ENCODE measurements around the gene UHRF2. TPM values are rescaled to one million over a fixed set of nuclear protein-coding genes. Genes with fewer than 3 reads are reported as not detected.

UHRF2 gene
- total RNA-seq, 1 donor from 2014 or later: 59.4 TPM

DNA sequence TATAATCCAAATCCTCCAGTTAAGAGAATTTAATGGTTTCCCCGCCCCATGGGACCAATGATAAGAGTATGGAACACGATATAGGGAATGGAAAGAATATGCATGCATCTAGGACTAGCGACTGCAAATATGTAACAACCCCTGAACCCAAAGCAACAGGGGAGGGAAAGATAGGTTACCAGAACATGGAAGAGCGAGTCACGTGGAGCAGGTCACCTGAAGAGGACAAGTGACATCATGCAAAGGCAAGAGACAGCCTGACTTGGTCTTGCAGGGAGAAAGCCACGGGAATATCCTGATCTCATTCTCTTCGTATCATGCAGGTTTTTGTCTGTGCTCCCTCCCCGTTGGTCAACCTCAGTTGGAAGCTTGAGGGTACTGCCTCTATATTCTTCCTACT, 4.7 kb upstream of the UHRF2 start:
- H3K9me3 Mint-ChIP-seq: no peaks in the 10 kb centered on the region
- H3K4me1 Mint-ChIP-seq: no peaks in the 10 kb centered on the region
- H3K36me3 Mint-ChIP-seq (ENCODE audit: low read depth): no peaks in the 10 kb centered on the region
- no peak overlapping the region for H3K4me3 Mint-ChIP-seq
- TF ChIP-seq, protein P1, sequence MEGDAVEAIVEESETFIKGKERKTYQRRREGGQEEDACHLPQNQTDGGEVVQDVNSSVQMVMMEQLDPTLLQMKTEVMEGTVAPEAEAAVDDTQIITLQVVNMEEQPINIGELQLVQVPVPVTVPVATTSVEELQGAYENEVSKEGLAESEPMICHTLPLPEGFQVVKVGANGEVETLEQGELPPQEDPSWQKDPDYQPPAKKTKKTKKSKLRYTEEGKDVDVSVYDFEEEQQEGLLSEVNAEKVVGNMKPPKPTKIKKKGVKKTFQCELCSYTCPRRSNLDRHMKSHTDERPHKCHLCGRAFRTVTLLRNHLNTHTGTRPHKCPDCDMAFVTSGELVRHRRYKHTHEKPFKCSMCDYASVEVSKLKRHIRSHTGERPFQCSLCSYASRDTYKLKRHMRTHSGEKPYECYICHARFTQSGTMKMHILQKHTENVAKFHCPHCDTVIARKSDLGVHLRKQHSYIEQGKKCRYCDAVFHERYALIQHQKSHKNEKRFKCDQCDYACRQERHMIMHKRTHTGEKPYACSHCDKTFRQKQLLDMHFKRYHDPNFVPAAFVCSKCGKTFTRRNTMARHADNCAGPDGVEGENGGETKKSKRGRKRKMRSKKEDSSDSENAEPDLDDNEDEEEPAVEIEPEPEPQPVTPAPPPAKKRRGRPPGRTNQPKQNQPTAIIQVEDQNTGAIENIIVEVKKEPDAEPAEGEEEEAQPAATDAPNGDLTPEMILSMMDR (conservative IDR thresholded peaks at IDR 0.05): no peak
- no peak for DNase-seq (ENCODE audit: low read depth, low spot score)
- H3K27ac Mint-ChIP-seq (ENCODE audit: unreplicated experiment): no peak overlapping the region
- H3K27me3 Mint-ChIP-seq (ENCODE audit: low read depth): peaks cover 25% of the 10 kb centered on the region

DNA sequence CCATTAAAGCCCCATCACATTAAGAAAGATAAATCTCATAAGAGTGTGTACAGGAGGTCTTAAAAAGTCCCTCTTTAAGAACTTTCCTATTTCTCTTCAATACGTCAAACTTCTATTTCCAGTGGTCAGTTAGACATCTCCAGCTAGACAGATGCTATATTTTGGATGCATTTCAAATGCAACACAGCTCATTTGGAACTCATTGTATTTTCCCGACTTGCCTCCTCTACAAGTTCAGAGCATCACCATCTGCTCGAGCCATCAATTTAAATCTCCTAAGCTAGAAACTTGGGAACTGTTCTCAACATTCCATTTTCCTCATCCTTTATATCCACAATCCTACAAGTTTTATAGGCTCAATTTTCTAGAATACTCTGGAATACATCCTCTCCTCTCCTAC, 3.2 kb upstream of the UHRF2 start:
- peaks cover 25% of the 10 kb centered on the region for H3K27me3 Mint-ChIP-seq (ENCODE audit: low read depth)
- no peaks in the 10 kb centered on the region for H3K9me3 Mint-ChIP-seq
- DNase-seq (ENCODE audit: low read depth, low spot score): no peak
- peak overlapping the region; percentile 11 for H3K4me3 Mint-ChIP-seq
- no peaks in the 10 kb centered on the region for H3K36me3 Mint-ChIP-seq (ENCODE audit: low read depth)
- peaks cover 8% of the 10 kb centered on the region for H3K4me1 Mint-ChIP-seq
- H3K27ac Mint-ChIP-seq (ENCODE audit: unreplicated experiment): no peak overlapping the region
- TF ChIP-seq, protein P1 (conservative IDR thresholded peaks at IDR 0.05): no peak

- Mint-ChIP-seq H3K27me3 (ENCODE audit: low read depth) (peaks cover 25% of the 10 kb centered on the region), H3K27ac (ENCODE audit: unreplicated experiment) (no peak overlapping the region), H3K4me3 (no peak overlapping the region), H3K9me3 (no peaks in the 10 kb centered on the region), H3K36me3 (ENCODE audit: low read depth) (no peaks in the 10 kb centered on the region), H3K4me1 (peaks cover 16% of the 10 kb centered on the region)
- DNase-seq (ENCODE audit: low read depth, low spot score): no peak
- TF ChIP-seq, protein P1 (conservative IDR thresholded peaks at IDR 0.05): no peak
Observed at GRCh38 chr9:6410633-6411032, 2.4 kb upstream of the UHRF2 start.

- TF ChIP-seq, protein P1 (conservative IDR thresholded peaks at IDR 0.05): peak; percentile 1
Observed at GRCh38 chr9:6413365-6414246, 607 bp downstream of the UHRF2 start.

GRCh38 chr9:6414247-6414641, 1.2 kb downstream of the UHRF2 start:
- no peaks in the 10 kb centered on the region for H3K9me3 Mint-ChIP-seq
- DNase-seq (ENCODE audit: low read depth, low spot score): no peak
- H3K27me3 Mint-ChIP-seq (ENCODE audit: low read depth): peaks cover 12% of the 10 kb centered on the region
- TF ChIP-seq, protein P1 (conservative IDR thresholded peaks at IDR 0.05): peak; percentile 4
- peaks cover 43% of the 10 kb centered on the region for H3K4me1 Mint-ChIP-seq
- H3K27ac Mint-ChIP-seq (ENCODE audit: unreplicated experiment): peak overlapping the region; percentile 3
- peak overlapping the region; percentile 85 for H3K4me3 Mint-ChIP-seq
- peaks cover 5% of the 10 kb centered on the region for H3K36me3 Mint-ChIP-seq (ENCODE audit: low read depth)

More at GRCh38 chr9:6413365-6414246, 607 bp downstream of the UHRF2 start:
- Mint-ChIP-seq H3K36me3 (ENCODE audit: low read depth) (peaks cover 5% of the 10 kb centered on the region), H3K4me1 (peaks cover 37% of the 10 kb centered on the region), H3K27me3 (ENCODE audit: low read depth) (peaks cover 16% of the 10 kb centered on the region), H3K9me3 (no peaks in the 10 kb centered on the region), H3K27ac (ENCODE audit: unreplicated experiment) (peak overlapping the region; percentile 90), H3K4me3 (peak overlapping the region; percentile 85)
- peak; percentile 2 for DNase-seq (ENCODE audit: low read depth, low spot score)

Data from neural crest cell (in vitro differentiated cells).